Uterus (tissue), 2 donors: ENCODE measurements around the gene FOXB2.

ENCODE experiments used
- POLR2A ChIP-seq, 2 donors: fragments of 450-650 bp; IDR thresholded peaks; one replicate each; pipeline ENCODE4 v1.6.1; 2016; ENCODE audit warnings: antibody characterized with exemption in 2 of 2, mild to moderate bottlenecking in 1 of 2, moderate library complexity in 1 of 2
- TF ChIP-seq, protein P1 (sequence below), 4 experiments: fragments of 200-600 bp in 2 of 4; fragments of 450-650 bp in 2 of 4; sonication (generic) in 2 of 4; IDR thresholded peaks; one replicate each; pipeline ENCODE4 v1.5.1; 2016 to 2019; ENCODE audit warnings: antibody characterized with exemption in 4 of 4, mild to moderate bottlenecking in 2 of 4, moderate library complexity in 1 of 4

DNA sequence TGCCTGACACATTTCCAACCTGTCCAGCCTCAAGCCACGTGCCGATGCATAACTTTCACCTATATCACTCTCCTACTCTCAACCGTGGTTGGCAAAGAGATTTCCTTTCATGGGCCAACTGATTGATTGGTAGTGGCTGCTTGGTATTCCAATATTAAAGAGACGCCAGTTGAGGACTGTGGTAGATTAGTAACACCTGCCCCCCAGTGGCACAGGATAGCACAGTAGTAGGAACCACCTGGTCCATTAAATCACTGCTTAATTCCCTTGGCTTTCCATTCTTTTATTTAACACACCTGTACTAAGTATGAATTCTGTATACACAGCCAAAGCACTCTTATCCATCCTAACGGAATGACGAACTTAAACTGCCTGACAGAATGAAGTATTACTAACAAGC is 19.1 kb upstream of the FOXB2 start:
- no peak for TF ChIP-seq POLR2A (IDR thresholded peaks at IDR 0.05)
- TF ChIP-seq, protein P1, sequence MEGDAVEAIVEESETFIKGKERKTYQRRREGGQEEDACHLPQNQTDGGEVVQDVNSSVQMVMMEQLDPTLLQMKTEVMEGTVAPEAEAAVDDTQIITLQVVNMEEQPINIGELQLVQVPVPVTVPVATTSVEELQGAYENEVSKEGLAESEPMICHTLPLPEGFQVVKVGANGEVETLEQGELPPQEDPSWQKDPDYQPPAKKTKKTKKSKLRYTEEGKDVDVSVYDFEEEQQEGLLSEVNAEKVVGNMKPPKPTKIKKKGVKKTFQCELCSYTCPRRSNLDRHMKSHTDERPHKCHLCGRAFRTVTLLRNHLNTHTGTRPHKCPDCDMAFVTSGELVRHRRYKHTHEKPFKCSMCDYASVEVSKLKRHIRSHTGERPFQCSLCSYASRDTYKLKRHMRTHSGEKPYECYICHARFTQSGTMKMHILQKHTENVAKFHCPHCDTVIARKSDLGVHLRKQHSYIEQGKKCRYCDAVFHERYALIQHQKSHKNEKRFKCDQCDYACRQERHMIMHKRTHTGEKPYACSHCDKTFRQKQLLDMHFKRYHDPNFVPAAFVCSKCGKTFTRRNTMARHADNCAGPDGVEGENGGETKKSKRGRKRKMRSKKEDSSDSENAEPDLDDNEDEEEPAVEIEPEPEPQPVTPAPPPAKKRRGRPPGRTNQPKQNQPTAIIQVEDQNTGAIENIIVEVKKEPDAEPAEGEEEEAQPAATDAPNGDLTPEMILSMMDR (IDR thresholded peaks at IDR 0.05), result no peak
